Stomach (tissue), 4 donors: Measurements from ENCODE around the gene FAM50A.

Source experiments
- POLR2AphosphoS5 ChIP-seq, 3 donors: sonication (generic); formaldehyde crosslinking; IDR thresholded peaks; one replicate each; pipeline ENCODE4 v1.6.1; 2016; ENCODE audit warnings: antibody characterized with exemption in 3 of 3
- TF ChIP-seq, protein P1 (sequence below), 7 experiments: fragments of 450-650 bp in 4 of 7; fragments of 200-600 bp in 3 of 7; sonication (generic) in 3 of 7; IDR thresholded peaks; one replicate each; pipeline ENCODE4 v1.5.1; 2016 to 2019; ENCODE audit warnings: antibody characterized with exemption in 7 of 7, control low read depth in 2 of 7, mild to moderate bottlenecking in 1 of 7

DNA sequence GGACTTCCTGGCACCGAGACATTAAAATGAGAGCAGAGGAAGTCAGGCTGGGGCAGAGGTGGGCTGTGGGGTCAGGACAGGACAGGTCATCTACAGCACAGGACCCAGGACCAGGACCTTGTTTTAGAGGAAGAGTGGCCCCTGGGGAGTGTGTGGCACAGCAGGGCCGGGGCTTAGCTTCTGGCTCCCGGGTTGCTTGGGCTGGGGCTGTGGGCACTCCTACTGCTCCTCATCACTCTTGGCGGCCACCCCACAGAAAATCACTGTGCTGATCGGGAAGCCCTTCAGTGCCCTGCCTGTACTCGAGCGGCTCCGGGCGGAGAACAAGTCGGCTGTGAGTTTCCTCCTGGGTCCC, 23.6 kb upstream of the FAM50A start:
- no peak for TF ChIP-seq POLR2AphosphoS5 (IDR thresholded peaks at IDR 0.05)
- TF ChIP-seq, protein P1, sequence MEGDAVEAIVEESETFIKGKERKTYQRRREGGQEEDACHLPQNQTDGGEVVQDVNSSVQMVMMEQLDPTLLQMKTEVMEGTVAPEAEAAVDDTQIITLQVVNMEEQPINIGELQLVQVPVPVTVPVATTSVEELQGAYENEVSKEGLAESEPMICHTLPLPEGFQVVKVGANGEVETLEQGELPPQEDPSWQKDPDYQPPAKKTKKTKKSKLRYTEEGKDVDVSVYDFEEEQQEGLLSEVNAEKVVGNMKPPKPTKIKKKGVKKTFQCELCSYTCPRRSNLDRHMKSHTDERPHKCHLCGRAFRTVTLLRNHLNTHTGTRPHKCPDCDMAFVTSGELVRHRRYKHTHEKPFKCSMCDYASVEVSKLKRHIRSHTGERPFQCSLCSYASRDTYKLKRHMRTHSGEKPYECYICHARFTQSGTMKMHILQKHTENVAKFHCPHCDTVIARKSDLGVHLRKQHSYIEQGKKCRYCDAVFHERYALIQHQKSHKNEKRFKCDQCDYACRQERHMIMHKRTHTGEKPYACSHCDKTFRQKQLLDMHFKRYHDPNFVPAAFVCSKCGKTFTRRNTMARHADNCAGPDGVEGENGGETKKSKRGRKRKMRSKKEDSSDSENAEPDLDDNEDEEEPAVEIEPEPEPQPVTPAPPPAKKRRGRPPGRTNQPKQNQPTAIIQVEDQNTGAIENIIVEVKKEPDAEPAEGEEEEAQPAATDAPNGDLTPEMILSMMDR (IDR thresholded peaks at IDR 0.05): no peak
